GM12873 (cell line): Measurements from ENCODE around the gene CD79A.
A peak's percentile ranks its signal among the peaks of the same experiment; 100 is the strongest.

Experiments used
- TF ChIP-seq, protein P1 (sequence below): IDR thresholded peaks from 2 replicates; pipeline ENCODE4 v1.5.1; 2012; ENCODE audit warnings: low read depth, mild to moderate bottlenecking, moderate library complexity, low read length, control low read depth; ENCODE audit not compliant: insufficient read depth; ENCODE audit errors: missing control alignments

CD79A gene

DNA sequence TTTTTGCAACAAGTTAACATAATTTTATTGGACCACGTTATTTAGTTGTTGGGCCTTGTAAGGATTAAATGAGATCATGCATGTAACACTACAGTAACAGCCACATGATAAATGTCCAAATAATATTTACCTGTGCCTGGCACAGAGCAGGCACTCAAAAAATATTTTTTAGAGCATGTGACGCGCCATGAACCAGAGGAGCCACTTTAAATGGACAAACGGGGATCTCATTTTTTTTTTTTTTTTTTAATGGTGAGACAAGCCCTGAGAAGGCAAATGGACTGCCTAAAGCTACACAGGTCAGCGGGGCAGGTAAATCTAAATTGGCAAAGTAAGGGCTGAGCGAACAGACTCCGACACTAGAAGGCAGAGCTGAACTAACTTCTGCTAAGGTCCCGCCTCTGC, 17.9 kb upstream of the CD79A start:
- TF ChIP-seq, protein P1, sequence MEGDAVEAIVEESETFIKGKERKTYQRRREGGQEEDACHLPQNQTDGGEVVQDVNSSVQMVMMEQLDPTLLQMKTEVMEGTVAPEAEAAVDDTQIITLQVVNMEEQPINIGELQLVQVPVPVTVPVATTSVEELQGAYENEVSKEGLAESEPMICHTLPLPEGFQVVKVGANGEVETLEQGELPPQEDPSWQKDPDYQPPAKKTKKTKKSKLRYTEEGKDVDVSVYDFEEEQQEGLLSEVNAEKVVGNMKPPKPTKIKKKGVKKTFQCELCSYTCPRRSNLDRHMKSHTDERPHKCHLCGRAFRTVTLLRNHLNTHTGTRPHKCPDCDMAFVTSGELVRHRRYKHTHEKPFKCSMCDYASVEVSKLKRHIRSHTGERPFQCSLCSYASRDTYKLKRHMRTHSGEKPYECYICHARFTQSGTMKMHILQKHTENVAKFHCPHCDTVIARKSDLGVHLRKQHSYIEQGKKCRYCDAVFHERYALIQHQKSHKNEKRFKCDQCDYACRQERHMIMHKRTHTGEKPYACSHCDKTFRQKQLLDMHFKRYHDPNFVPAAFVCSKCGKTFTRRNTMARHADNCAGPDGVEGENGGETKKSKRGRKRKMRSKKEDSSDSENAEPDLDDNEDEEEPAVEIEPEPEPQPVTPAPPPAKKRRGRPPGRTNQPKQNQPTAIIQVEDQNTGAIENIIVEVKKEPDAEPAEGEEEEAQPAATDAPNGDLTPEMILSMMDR, result no peak

DNA sequence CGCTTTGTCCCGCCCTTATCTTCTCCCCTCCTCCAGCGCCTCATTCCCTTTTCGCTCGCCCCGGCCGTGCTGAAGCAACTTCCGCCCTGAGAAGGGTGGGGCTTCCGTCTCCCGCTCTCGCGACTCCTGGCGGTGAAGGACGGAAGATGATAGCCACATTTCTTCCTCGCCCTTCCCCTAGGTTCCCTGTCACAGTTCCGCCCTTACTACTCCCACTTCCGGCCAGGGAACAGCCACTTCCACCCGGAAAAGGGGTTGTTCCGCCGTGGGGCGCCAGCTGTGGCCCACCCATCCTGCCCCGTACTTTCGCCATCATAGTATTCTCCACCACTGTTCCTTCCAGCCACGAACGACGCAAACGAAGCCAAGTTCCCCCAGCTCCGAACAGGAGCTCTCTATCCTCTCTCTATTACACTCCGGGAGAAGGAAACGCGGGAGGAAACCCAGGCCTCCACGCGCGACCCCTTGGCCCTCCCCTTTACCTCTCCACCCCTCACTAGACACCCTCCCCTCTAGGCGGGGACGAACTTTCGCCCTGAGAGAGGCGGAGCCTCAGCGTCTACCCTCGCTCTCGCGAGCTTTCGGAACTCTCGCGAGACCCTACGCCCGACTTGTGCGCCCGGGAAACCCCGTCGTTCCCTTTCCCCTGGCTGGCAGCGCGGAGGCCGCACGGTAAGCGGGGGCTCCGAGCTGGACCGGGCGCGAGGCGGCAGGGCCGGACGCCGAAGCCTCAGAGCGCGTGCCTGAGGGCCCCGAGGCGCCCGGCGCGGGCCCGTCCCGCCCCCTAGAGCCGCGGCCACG, 17.3 kb upstream of the CD79A start, which contains the start of gene RPS19:
RPS19 (plus strand) TSS at position 638 of the 801 bp plus-strand sequence. CDS start 520 bp downstream, outside the sequence.
- TF ChIP-seq, protein P1, result peak; percentile 67

DNA sequence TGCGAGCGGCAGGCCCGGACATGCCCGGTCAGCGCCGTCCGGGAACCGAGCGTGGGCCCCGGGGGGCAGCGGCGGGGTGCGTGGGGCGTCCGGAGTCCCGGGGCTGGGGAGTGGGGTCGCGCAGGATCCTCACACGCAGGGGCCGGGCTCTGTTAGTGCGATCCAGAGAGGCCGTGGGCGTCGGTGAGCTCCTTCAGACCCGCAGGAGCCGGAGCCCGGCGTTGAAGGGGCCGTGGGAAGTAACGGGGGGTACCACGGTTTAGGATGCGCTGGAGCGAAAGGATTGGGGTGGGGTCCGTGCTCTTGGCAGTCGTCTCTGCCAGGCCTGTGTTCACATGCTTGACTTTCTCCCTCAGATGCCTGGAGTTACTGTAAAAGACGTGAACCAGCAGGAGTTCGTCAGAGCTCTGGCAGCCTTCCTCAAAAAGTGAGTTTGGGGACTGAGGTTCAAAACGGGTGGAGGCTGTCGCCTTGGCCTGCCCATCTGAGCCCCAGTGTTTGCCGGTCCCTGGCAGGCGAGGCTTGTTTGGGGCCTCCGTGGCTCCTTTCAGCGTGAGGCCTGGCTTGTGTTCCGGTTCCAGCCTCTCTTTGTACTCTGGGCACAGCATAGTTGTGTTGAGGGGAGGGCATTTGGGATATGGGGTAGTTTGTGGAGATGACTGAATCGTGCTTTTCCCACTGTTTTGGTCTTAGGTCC, 16.5 kb upstream of the CD79A start:
- TF ChIP-seq, protein P1, result no peak

DNA sequence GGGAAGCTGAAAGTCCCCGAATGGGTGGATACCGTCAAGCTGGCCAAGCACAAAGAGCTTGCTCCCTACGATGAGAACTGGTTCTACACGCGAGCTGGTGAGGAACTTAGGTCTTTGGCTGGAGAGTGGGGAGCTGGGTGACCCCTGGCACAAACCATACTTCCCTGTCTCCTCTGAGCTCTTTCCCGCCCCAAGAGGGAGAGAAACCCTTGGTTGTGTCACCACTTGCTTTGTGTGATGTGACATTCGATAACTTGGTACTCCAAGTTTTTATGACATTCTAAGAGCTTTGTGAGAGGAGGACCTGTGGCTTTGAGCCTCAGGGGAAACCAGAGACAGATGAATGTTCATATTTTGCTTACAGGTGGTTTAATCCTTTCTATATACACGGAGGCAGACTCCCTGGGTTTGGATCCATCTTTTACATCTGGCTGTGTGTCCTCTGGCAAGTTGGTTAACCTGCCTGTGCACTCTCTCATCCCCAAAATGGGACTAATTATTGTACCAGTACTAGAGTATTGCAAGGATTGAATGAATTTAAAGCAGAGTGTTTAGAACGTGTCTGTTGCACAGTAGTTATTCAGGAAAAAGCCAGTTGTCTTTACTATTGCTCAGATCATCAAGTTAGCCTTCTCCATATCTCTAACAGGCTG, 15.8 kb upstream of the CD79A start:
- TF ChIP-seq, protein P1, result no peak

DNA sequence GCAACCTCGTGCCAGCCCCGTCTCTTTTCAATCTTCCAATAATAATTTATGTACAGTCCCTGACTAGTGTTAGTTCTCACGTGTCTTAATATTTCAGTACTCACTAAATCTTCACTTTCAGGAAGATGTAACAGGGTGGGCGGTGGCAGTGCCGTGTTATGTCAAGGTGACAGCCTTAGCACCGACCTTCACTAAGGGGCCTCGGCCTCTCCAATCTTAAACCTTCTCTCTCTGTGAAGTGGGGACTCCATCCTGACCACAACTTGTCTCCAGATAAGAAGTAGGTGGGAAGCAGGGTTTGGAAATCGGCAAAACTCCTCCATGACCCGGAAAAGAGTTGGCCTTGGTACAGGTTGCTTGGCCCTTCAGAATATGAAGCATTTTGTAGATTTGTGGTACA, 15.2 kb upstream of the CD79A start:
- TF ChIP-seq, protein P1, result no peak

DNA sequence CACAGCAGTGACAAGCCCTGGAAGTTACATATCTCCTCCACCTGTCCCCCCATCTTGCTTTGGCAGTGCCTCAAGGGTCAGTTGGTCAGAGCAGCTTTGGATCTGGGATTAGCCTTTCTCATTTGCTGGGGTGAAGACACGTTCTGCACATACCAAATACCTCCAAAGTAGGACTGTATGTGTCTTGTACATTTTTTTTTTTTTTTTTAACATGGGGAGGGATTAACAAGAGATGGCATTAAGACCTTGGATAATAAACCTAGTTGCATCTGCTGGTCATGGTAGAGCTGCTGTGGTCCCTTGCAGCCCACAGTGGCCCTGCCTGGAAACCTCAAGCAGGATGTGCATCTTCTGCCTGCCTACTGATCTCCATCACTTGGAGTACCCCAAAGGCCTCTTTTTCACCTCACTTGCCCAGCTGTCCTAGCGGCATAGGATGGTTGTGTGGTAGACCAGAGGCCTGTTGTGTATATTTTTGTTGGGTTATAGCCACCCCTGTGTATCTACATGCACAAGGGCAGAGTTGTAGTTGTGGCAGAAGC, 14.6 kb upstream of the CD79A start:
- TF ChIP-seq, protein P1, result no peak
